Brain microvascular endothelial cell (primary cell): ENCODE data around the gene ZMYND8.

Experiments
- DNase-seq: peaks from one replicate; pipeline ENCODE4 v3.0.0-alpha.2; 2020
- H3K27ac ChIP-seq: fragments of 250-450 bp; sonication (Bioruptor Pico); 2 replicates; pipeline ENCODE4 v1.5.1; 2020; ENCODE audit warnings: mild to moderate bottlenecking, moderate library complexity
- H3K27me3 ChIP-seq: fragments of 250-450 bp; sonication (Bioruptor Pico); replicated peaks from 2 replicates; pipeline ENCODE4 v1.5.1; 2020; ENCODE audit warnings: mild to moderate bottlenecking
- H3K36me3 ChIP-seq: fragments of 250-450 bp; sonication (Bioruptor Pico); replicated peaks from 2 replicates; pipeline ENCODE4 v1.5.1; 2020; ENCODE audit warnings: mild to moderate bottlenecking
- H3K4me3 ChIP-seq: 2 replicates; pipeline ENCODE4 v1.5.1; 2011; ENCODE audit warnings: low read depth, mild to moderate bottlenecking, control low read depth, low read length, moderate library complexity
- CTCF ChIP-seq: IDR thresholded peaks from 2 replicates; pipeline ENCODE4 v1.5.1; 2011; ENCODE audit warnings: low read depth, mild to moderate bottlenecking, moderate library complexity, low read length, control low read depth, inconsistent platforms; ENCODE audit errors: missing control alignments
- in situ Hi-C: cut with HindIII; loops from 2 replicates; pipeline ENCODE4 v1.10.0; 2017; ENCODE audit warnings: low sequenced_read_pairs, low pct_ligation_motif_present

ZMYND8 gene

GRCh38 chr20:47213966-47214365 is 142.5 kb downstream of the ZMYND8 start:
- peaks cover 52% of the 10 kb centered on the region for H3K36me3 ChIP-seq
- no peak overlapping the region for H3K27ac ChIP-seq
- DNase-seq = no peak

GRCh38 chr20:47212606-47213207 is 143.8 kb downstream of the ZMYND8 start:
- Histone ChIP-seq H3K4me3 (no peak overlapping the region), H3K27me3 (no peaks in the 10 kb centered on the region), H3K36me3 (peaks cover 58% of the 10 kb centered on the region), H3K27ac (no peak overlapping the region)
- no peak for TF ChIP-seq CTCF
- DNase-seq = no peak
- in situ Hi-C loops = no loop called here

More at GRCh38 chr20:47213966-47214365, 142.5 kb downstream of the ZMYND8 start:
- in situ Hi-C loops = no loop called here
- no peak for TF ChIP-seq CTCF
- Histone ChIP-seq H3K4me3 (no peak overlapping the region), H3K27me3 (no peaks in the 10 kb centered on the region)

- no peaks in the 10 kb centered on the region for H3K27me3 ChIP-seq
- no peak overlapping the region for H3K4me3 ChIP-seq
- in situ Hi-C loops = no loop called here
- TF ChIP-seq CTCF = no peak
- H3K36me3 ChIP-seq = peaks cover 52% of the 10 kb centered on the region
- H3K27ac ChIP-seq = no peak overlapping the region
- no peak for DNase-seq
Observed at GRCh38 chr20:47211036-47211435, 145.5 kb downstream of the ZMYND8 start.

- in situ Hi-C loops = no loop called here
- no peak for DNase-seq
- Histone ChIP-seq H3K4me3 (no peak overlapping the region), H3K27ac (no peak overlapping the region), H3K36me3 (peaks cover 52% of the 10 kb centered on the region), H3K27me3 (no peaks in the 10 kb centered on the region)
- TF ChIP-seq CTCF = no peak
Observed at GRCh38 chr20:47210470-47210869, 146.0 kb downstream of the ZMYND8 start.

- H3K27ac ChIP-seq = no peak overlapping the region
- H3K27me3 ChIP-seq = no peaks in the 10 kb centered on the region
- no peak for DNase-seq
- in situ Hi-C loops = no loop called here
- TF ChIP-seq CTCF = no peak
- H3K36me3 ChIP-seq = peaks cover 52% of the 10 kb centered on the region
- no peak overlapping the region for H3K4me3 ChIP-seq
Observed at GRCh38 chr20:47209982-47210381, 146.5 kb downstream of the ZMYND8 start.
